ENCODE measurements around the gene TLCD1.

The TLCD1 gene

GRCh38 chr17:28751600-28752366 is 25.8 kb upstream of the TLCD1 start:
- Mint-ChIP-seq H3K27me3 (no peaks in the 10 kb centered on the region), H3K36me3 (ENCODE audit: insufficient read depth) (peaks cover 7% of the 10 kb centered on the region), H3K9me3 (no peaks in the 10 kb centered on the region), H3K4me3 (no peak overlapping the region), H3K4me1 (no peaks in the 10 kb centered on the region), H3K27ac (ENCODE audit: low read depth) (peak overlapping the region; percentile 49)
- DNase-seq (ENCODE audit: low spot score in 2 of 2), result no peak
- ATAC-seq (replicated peaks; ENCODE audit: extremely low read depth, poor library complexity, severe bottlenecking), result no peak

GRCh38 chr17:28750178-28751047 is 24.4 kb upstream of the TLCD1 start:
- ATAC-seq (replicated peaks; ENCODE audit: extremely low read depth, poor library complexity, severe bottlenecking), result peak; percentile 70
- Mint-ChIP-seq H3K4me3 (no peak overlapping the region), H3K9me3 (no peaks in the 10 kb centered on the region), H3K27ac (ENCODE audit: low read depth) (no peak overlapping the region), H3K27me3 (no peaks in the 10 kb centered on the region), H3K4me1 (peaks cover 10% of the 10 kb centered on the region), H3K36me3 (ENCODE audit: insufficient read depth) (peaks cover 6% of the 10 kb centered on the region)
- peak; percentile 81 to 87 for DNase-seq (ENCODE audit: low spot score in 2 of 2)

- ATAC-seq (replicated peaks; ENCODE audit: extremely low read depth, poor library complexity, severe bottlenecking) (no peak), DNase-seq (ENCODE audit: low spot score in 2 of 2) (no peak)
- H3K27me3 Mint-ChIP-seq, result no peaks in the 10 kb centered on the region
- H3K4me3 Mint-ChIP-seq, result no peak overlapping the region
- H3K9me3 Mint-ChIP-seq, result no peaks in the 10 kb centered on the region
- H3K27ac Mint-ChIP-seq (ENCODE audit: low read depth), result no peak overlapping the region
- H3K36me3 Mint-ChIP-seq (ENCODE audit: insufficient read depth), result peaks cover 12% of the 10 kb centered on the region
- H3K4me1 Mint-ChIP-seq, result peaks cover 18% of the 10 kb centered on the region
Measured at GRCh38 chr17:28749516-28750177, 23.6 kb upstream of the TLCD1 start.

GRCh38 chr17:28748852-28749515 is 23.0 kb upstream of the TLCD1 start:
- Mint-ChIP-seq H3K27ac (ENCODE audit: low read depth) (peak overlapping the region; percentile 41), H3K27me3 (no peaks in the 10 kb centered on the region), H3K9me3 (no peaks in the 10 kb centered on the region), H3K36me3 (ENCODE audit: insufficient read depth) (peaks cover 16% of the 10 kb centered on the region), H3K4me3 (no peak overlapping the region), H3K4me1 (peaks cover 21% of the 10 kb centered on the region)
- no peak for DNase-seq (ENCODE audit: low spot score in 2 of 2)
- ATAC-seq (replicated peaks; ENCODE audit: extremely low read depth, poor library complexity, severe bottlenecking), result no peak

- no peak for DNase-seq (ENCODE audit: low spot score in 2 of 2)
- peak overlapping the region; percentile 41 for H3K27ac Mint-ChIP-seq (ENCODE audit: low read depth)
- H3K4me3 Mint-ChIP-seq, result no peak overlapping the region
- ATAC-seq (replicated peaks; ENCODE audit: extremely low read depth, poor library complexity, severe bottlenecking), result no peak
- H3K36me3 Mint-ChIP-seq (ENCODE audit: insufficient read depth), result peaks cover 17% of the 10 kb centered on the region
- H3K4me1 Mint-ChIP-seq, result peaks cover 21% of the 10 kb centered on the region
- no peaks in the 10 kb centered on the region for H3K9me3 Mint-ChIP-seq
- no peaks in the 10 kb centered on the region for H3K27me3 Mint-ChIP-seq
Measured at GRCh38 chr17:28747801-28748750, 22.0 kb upstream of the TLCD1 start.

- DNase-seq (ENCODE audit: low spot score in 2 of 2) (no peak), ATAC-seq (replicated peaks; ENCODE audit: extremely low read depth, poor library complexity, severe bottlenecking) (no peak)
- Mint-ChIP-seq H3K27me3 (no peaks in the 10 kb centered on the region), H3K27ac (ENCODE audit: low read depth) (no peak overlapping the region), H3K4me1 (peaks cover 21% of the 10 kb centered on the region), H3K36me3 (ENCODE audit: insufficient read depth) (peaks cover 17% of the 10 kb centered on the region), H3K4me3 (peak overlapping the region; percentile 34), H3K9me3 (no peaks in the 10 kb centered on the region)
Measured at GRCh38 chr17:28747051-28747691, 21.1 kb upstream of the TLCD1 start.

GRCh38 chr17:28746611-28747050 is 20.6 kb upstream of the TLCD1 start:
- DNase-seq (ENCODE audit: low spot score in 2 of 2) (no peak), ATAC-seq (replicated peaks; ENCODE audit: extremely low read depth, poor library complexity, severe bottlenecking) (no peak)
- Mint-ChIP-seq H3K9me3 (no peaks in the 10 kb centered on the region), H3K27me3 (no peaks in the 10 kb centered on the region), H3K4me1 (peaks cover 21% of the 10 kb centered on the region), H3K4me3 (peak overlapping the region; percentile 34), H3K36me3 (ENCODE audit: insufficient read depth) (peaks cover 16% of the 10 kb centered on the region), H3K27ac (ENCODE audit: low read depth) (no peak overlapping the region)

GRCh38 chr17:28745786-28746411 is 19.9 kb upstream of the TLCD1 start:
- Mint-ChIP-seq H3K4me3 (peak overlapping the region; percentile 80), H3K9me3 (no peaks in the 10 kb centered on the region), H3K27me3 (no peaks in the 10 kb centered on the region), H3K36me3 (ENCODE audit: insufficient read depth) (peaks cover 15% of the 10 kb centered on the region), H3K4me1 (peaks cover 21% of the 10 kb centered on the region), H3K27ac (ENCODE audit: low read depth) (peak overlapping the region; percentile 86)
- ATAC-seq (replicated peaks; ENCODE audit: extremely low read depth, poor library complexity, severe bottlenecking) (no peak), DNase-seq (ENCODE audit: low spot score in 2 of 2) (no peak)

- Mint-ChIP-seq H3K4me1 (peaks cover 21% of the 10 kb centered on the region), H3K27ac (ENCODE audit: low read depth) (peak overlapping the region; percentile 86), H3K4me3 (peak overlapping the region; percentile 80), H3K27me3 (no peaks in the 10 kb centered on the region), H3K9me3 (no peaks in the 10 kb centered on the region), H3K36me3 (ENCODE audit: insufficient read depth) (peaks cover 15% of the 10 kb centered on the region)
- DNase-seq (ENCODE audit: low spot score in 2 of 2) (no peak), ATAC-seq (replicated peaks; ENCODE audit: extremely low read depth, poor library complexity, severe bottlenecking) (no peak)
Measured at GRCh38 chr17:28744972-28745785, 19.1 kb upstream of the TLCD1 start.
